Transverse colon (tissue), 4 donors: Measurements from ENCODE around the gene GRM7. TPM values are rescaled to one million over a fixed set of nuclear protein-coding genes. Genes with fewer than 3 reads are reported as not detected.

Experiments used
- DNase-seq: peaks from one replicate; pipeline ENCODE4 v3.0.0-alpha.2; 2019
- H3K27ac ChIP-seq, 4 donors: fragments of 200-600 bp; sonication (generic); 2 replicates each; pipeline ENCODE4 v1.5.1; 2016 to 2018; ENCODE audit warnings: inconsistent platforms in 4 of 4
- H3K27me3 ChIP-seq: fragments of 200-600 bp; sonication (generic); 2 replicates; pipeline ENCODE4 v1.5.1; 2017; ENCODE audit warnings: inconsistent platforms
- H3K36me3 ChIP-seq, 4 donors: fragments of 200-600 bp; sonication (generic); 2 replicates each; pipeline ENCODE4 v1.5.1; 2017 to 2019; ENCODE audit warnings: inconsistent platforms in 4 of 4
- H3K4me1 ChIP-seq, 4 donors: fragments of 200-600 bp; sonication (generic); 2 replicates each; pipeline ENCODE4 v1.5.1; 2017 to 2020; ENCODE audit warnings: inconsistent platforms in 4 of 4
- H3K4me3 ChIP-seq, 4 donors: fragments of 200-600 bp; sonication (generic); 1 replicate in 1 of 4; 2 replicates in 3 of 4; pipeline versions ENCODE4 v1.5.1 to v1.6.1; 2017 to 2019; ENCODE audit warnings: inconsistent platforms in 4 of 4
- H3K9me3 ChIP-seq, 2 donors: fragments of 200-600 bp; sonication (generic); 2 replicates each; pipeline ENCODE4 v1.5.1; 2017 to 2019; ENCODE audit warnings: inconsistent platforms in 2 of 2
- CTCF ChIP-seq, 5 experiments: fragments of 200-600 bp in 3 of 5; fragments of 450-650 bp in 2 of 5; sonication (generic) in 3 of 5; IDR thresholded peaks; 1 replicate in 2 of 5; 2 replicates in 3 of 5; pipeline ENCODE4 v1.5.1; 2016 to 2017; ENCODE audit warnings: antibody characterized with exemption in 5 of 5, inconsistent platforms in 3 of 5, mild to moderate bottlenecking in 2 of 5, moderate library complexity in 1 of 5
- EP300 ChIP-seq: sonication (generic); formaldehyde crosslinking; IDR thresholded peaks from one replicate; pipeline ENCODE4 v1.6.1; 2017; ENCODE audit warnings: antibody characterized with exemption, low read depth
- POLR2A ChIP-seq: fragments of 450-650 bp; IDR thresholded peaks from one replicate; pipeline ENCODE4 v1.6.1; 2016; ENCODE audit warnings: antibody characterized with exemption, mild to moderate bottlenecking, moderate library complexity
- POLR2AphosphoS5 ChIP-seq, 3 donors: sonication (generic); formaldehyde crosslinking; IDR thresholded peaks; one replicate each; pipeline ENCODE4 v1.6.1; 2016; ENCODE audit warnings: antibody characterized with exemption in 3 of 3
- WGBS, 2 donors: methylation state at CpG; one replicate each; pipeline ENCODE4 v1.1.5; 2018; ENCODE audit warnings: low coverage in 1 of 2; 5-methylcytosine and 5-hydroxymethylcytosine counted together
- in situ Hi-C, 4 donors: fragments of 200-750 bp; cut with MboI; loops; one replicate each; pipeline versions ENCODE4 v1.15.0 to v1.15.1; 2017; ENCODE audit warnings: low sequenced_read_pairs in 3 of 4, low pct_ligation_motif_present in 1 of 4, low pct_unique_long_range_greater_than_20kb in 1 of 4
- intact Hi-C: fragments of 100-400 bp; cut with DNase I; formaldehyde crosslinking; loops from one replicate; pipeline ENCODE4 v1.15.1; 2023; ENCODE audit warnings: low total_unique reads
- total RNA-seq, 4 donors: library from RNA; depleted of rRNA; stranded (reverse); fragments of >200 nt; gene quantifications; one replicate each; pipeline ENCODE4 v1.1.0, GENCODE V29; 2016

Gene GRM7
- total RNA-seq, 4 donors from 2014 or later = 0.14 to 0.20 (median 0.16) TPM; not detected in 1

GRCh38 chr3:7503431-7503830 lies 642.5 kb downstream of the GRM7 start:
- Histone ChIP-seq H3K4me1 (no peaks in the 10 kb centered on the region), H3K36me3 (no peaks in the 10 kb centered on the region), H3K27ac (no peak overlapping the region), H3K4me3 (no peak overlapping the region), H3K9me3 (no peaks in the 10 kb centered on the region), H3K27me3 (no peaks in the 10 kb centered on the region)
- intact Hi-C loops (no loop called here), in situ Hi-C loops (no loop called here)
- no peak for TF ChIP-seq CTCF (IDR thresholded peaks at IDR 0.05)
- TF ChIP-seq POLR2AphosphoS5 (IDR thresholded peaks at IDR 0.05) = no peak
- no peak for TF ChIP-seq POLR2A
- TF ChIP-seq EP300 = no peak
- no peak for DNase-seq
- 72 to 80% methylated on average over 4 of the region's 4 CpGs for WGBS, 2 donors

GRCh38 chr3:7504886-7505775 lies 644.2 kb downstream of the GRM7 start:
- Histone ChIP-seq H3K27me3 (no peaks in the 10 kb centered on the region), H3K9me3 (no peaks in the 10 kb centered on the region), H3K4me3 (no peak overlapping the region), H3K27ac (no peak overlapping the region), H3K4me1 (no peaks in the 10 kb centered on the region), H3K36me3 (no peaks in the 10 kb centered on the region)
- WGBS, 2 donors = 80 to 93% methylated on average over 1 to 3 of the region's 3 CpGs
- DNase-seq = no peak
- TF ChIP-seq CTCF (IDR thresholded peaks at IDR 0.05) (no peak), POLR2A (no peak), EP300 (no peak), POLR2AphosphoS5 (IDR thresholded peaks at IDR 0.05) (no peak)
- intact Hi-C loops = no loop called here
- in situ Hi-C loops = no loop called here

GRCh38 chr3:7506606-7507180 lies 645.8 kb downstream of the GRM7 start:
- Histone ChIP-seq H3K4me3 (no peak overlapping the region), H3K27me3 (no peaks in the 10 kb centered on the region), H3K9me3 (no peaks in the 10 kb centered on the region), H3K4me1 (no peaks in the 10 kb centered on the region), H3K36me3 (no peaks in the 10 kb centered on the region), H3K27ac (no peak overlapping the region)
- TF ChIP-seq POLR2AphosphoS5 (IDR thresholded peaks at IDR 0.05) (no peak), POLR2A (no peak), CTCF (IDR thresholded peaks at IDR 0.05) (no peak), EP300 (no peak)
- no peak for DNase-seq
- in situ Hi-C loops = no loop called here
- 80 to 85% methylated on average over 1 to 2 of the region's 2 CpGs for WGBS, 2 donors
- intact Hi-C loops = no loop called here

GRCh38 chr3:7508821-7509220 lies 647.9 kb downstream of the GRM7 start:
- no peaks in the 10 kb centered on the region for H3K4me1 ChIP-seq
- H3K4me3 ChIP-seq = no peak overlapping the region
- WGBS, 2 donors = 59 to 62% methylated on average over 2 of the region's 2 CpGs
- H3K27ac ChIP-seq = no peak overlapping the region
- no peak for DNase-seq
- in situ Hi-C loops (no loop called here), intact Hi-C loops (no loop called here)
- no peaks in the 10 kb centered on the region for H3K36me3 ChIP-seq
- H3K27me3 ChIP-seq = no peaks in the 10 kb centered on the region
- no peaks in the 10 kb centered on the region for H3K9me3 ChIP-seq
- TF ChIP-seq POLR2A = no peak
- TF ChIP-seq CTCF (IDR thresholded peaks at IDR 0.05) = no peak
- no peak for TF ChIP-seq EP300
- no peak for TF ChIP-seq POLR2AphosphoS5 (IDR thresholded peaks at IDR 0.05)
